GM18868 (cell line): ENCODE results near the gene VPS18.

Experiments
- ATAC-seq: cut with Tn5 transposase; IDR thresholded peaks from one replicate; pipeline ENCODE4 v1.9.1; 2021; ENCODE audit warnings: mild to moderate bottlenecking, moderate library complexity; ENCODE audit not compliant: unreplicated experiment

VPS18 gene

GRCh38 chr15:40952301-40952900 is 58.2 kb downstream of the VPS18 start:
- ATAC-seq, result no peak

GRCh38 chr15:40952901-40953712 is 58.9 kb downstream of the VPS18 start, which contains the start of gene CHAC1:
TSS of gene CHAC1 (plus strand) at chr15:40953471. CDS start at chr15:40953584, 113 bp downstream.
- ATAC-seq, result peak; percentile 92
